ENCODE data around the gene RCC2. TPM values are rescaled to one million over a fixed set of nuclear protein-coding genes. Genes with fewer than 3 reads are reported as not detected.

The RCC2 gene
- total and polyA plus RNA-seq, 9 donors, result 15.3 to 52.2 (median 40.7) TPM

GRCh38 chr1:17451731-17452130 lies 12.3 kb upstream of the RCC2 start:
- TF ChIP-seq EP300 (IDR thresholded peaks at IDR 0.05) (no peak), POLR2A (IDR thresholded peaks at IDR 0.05) (no peak), CTCF (IDR thresholded peaks at IDR 0.05) (no peak)
- no peaks in the 10 kb centered on the region for H3K4me1 ChIP-seq (ENCODE audit: insufficient read depth)
- H3K27me3 ChIP-seq, result no peaks in the 10 kb centered on the region
- no peak for DNase-seq
- intact Hi-C loops (cut with DNase I), result no loop called here
- no peak overlapping the region for H3K4me3 ChIP-seq
- H3K36me3 ChIP-seq, result no peaks in the 10 kb centered on the region
- 63 to 75% (median 70%) methylated on average over 7 of the region's 7 CpGs for WGBS, 3 donors
- H3K27ac ChIP-seq, result no peak overlapping the region
- H3K9me3 ChIP-seq, result no peaks in the 10 kb centered on the region

GRCh38 chr1:17447501-17447992 lies 8.1 kb upstream of the RCC2 start:
- Histone ChIP-seq H3K4me3 (no peak overlapping the region), H3K9me3 (no peaks in the 10 kb centered on the region), H3K27ac (no peak overlapping the region), H3K4me1 (ENCODE audit: insufficient read depth) (no peaks in the 10 kb centered on the region), H3K27me3 (no peaks in the 10 kb centered on the region), H3K36me3 (no peaks in the 10 kb centered on the region)
- intact Hi-C loops (cut with DNase I), result no loop called here
- no peak for TF ChIP-seq EP300 (IDR thresholded peaks at IDR 0.05)
- TF ChIP-seq CTCF (IDR thresholded peaks at IDR 0.05), result no peak
- TF ChIP-seq POLR2A (IDR thresholded peaks at IDR 0.05), result no peak
- 85 to 89% (median 89%) methylated on average over 12 of the region's 12 CpGs for WGBS, 3 donors
- no peak for DNase-seq

GRCh38 chr1:17442841-17443240 lies 3.4 kb upstream of the RCC2 start:
- 83 to 84% (median 84%) methylated on average over 6 of the region's 6 CpGs for WGBS, 3 donors
- Histone ChIP-seq H3K9me3 (no peaks in the 10 kb centered on the region), H3K4me3 (no peak overlapping the region), H3K27ac (no peak overlapping the region), H3K4me1 (ENCODE audit: insufficient read depth) (peaks cover 3% of the 10 kb centered on the region), H3K27me3 (no peaks in the 10 kb centered on the region), H3K36me3 (no peaks in the 10 kb centered on the region)
- no peak for TF ChIP-seq CTCF (IDR thresholded peaks at IDR 0.05)
- no peak for TF ChIP-seq POLR2A (IDR thresholded peaks at IDR 0.05)
- TF ChIP-seq EP300 (IDR thresholded peaks at IDR 0.05), result no peak
- DNase-seq, result no peak
- intact Hi-C loops (cut with DNase I), result no loop called here

- no peak for DNase-seq
- no peaks in the 10 kb centered on the region for H3K27me3 ChIP-seq
- H3K9me3 ChIP-seq, result no peaks in the 10 kb centered on the region
- no peak overlapping the region for H3K27ac ChIP-seq
- no peak overlapping the region for H3K4me3 ChIP-seq
- TF ChIP-seq POLR2A (IDR thresholded peaks at IDR 0.05) (no peak), EP300 (IDR thresholded peaks at IDR 0.05) (no peak)
- intact Hi-C loops (cut with DNase I), result no loop called here
- peaks cover 3% of the 10 kb centered on the region for H3K4me1 ChIP-seq (ENCODE audit: insufficient read depth)
- 94 to 96% (median 95%) methylated on average over 4 of the region's 4 CpGs for WGBS, 3 donors
- H3K36me3 ChIP-seq, result no peaks in the 10 kb centered on the region
Observed at GRCh38 chr1:17441993-17442357, 2.5 kb upstream of the RCC2 start.

- DNase-seq, result no peak
- H3K36me3 ChIP-seq, result no peaks in the 10 kb centered on the region
- no peak overlapping the region for H3K27ac ChIP-seq
- no peaks in the 10 kb centered on the region for H3K9me3 ChIP-seq
- H3K27me3 ChIP-seq, result no peaks in the 10 kb centered on the region
- 77 to 83% (median 82%) methylated on average over 10 of the region's 10 CpGs for WGBS, 3 donors
- H3K4me1 ChIP-seq (ENCODE audit: insufficient read depth), result peaks cover 6% of the 10 kb centered on the region
- H3K4me3 ChIP-seq, result no peak overlapping the region
- intact Hi-C loops (cut with DNase I), result no loop called here
- TF ChIP-seq CTCF (IDR thresholded peaks at IDR 0.05) (no peak), POLR2A (IDR thresholded peaks at IDR 0.05) (no peak), EP300 (IDR thresholded peaks at IDR 0.05) (no peak)
Observed at GRCh38 chr1:17441265-17441992, 2.0 kb upstream of the RCC2 start.

Measured in ovary (tissue), 9 donors.